ENCODE data around the gene NR2F6. TPM values are rescaled to one million over a fixed set of nuclear protein-coding genes. Genes with fewer than 3 reads are reported as not detected.

Gene NR2F6
- total and polyA plus RNA-seq, 2 experiments from 2014 or later = 64.0 to 209 TPM

GRCh38 chr19:17183858-17184321 is 61.8 kb downstream of the NR2F6 start (continued):
- TF ChIP-seq ZNF462 (CRISPR knock-in tag; IDR thresholded peaks at IDR 0.05) (no peak), ZNF331 (CRISPR knock-in tag; IDR thresholded peaks at IDR 0.05; ENCODE audit: low read depth) (no peak), ETS1 (IDR thresholded peaks at IDR 0.05) (no peak), POLR2AphosphoS5 (IDR thresholded peaks at IDR 0.05; ENCODE audit: low read depth) (no peak), STAT1 (IDR thresholded peaks at IDR 0.05; ENCODE audit: unreplicated experiment) (no peak), EZH2 (IDR thresholded peaks at IDR 0.05; ENCODE audit: low read depth, unreplicated experiment) (no peak), CTCF (conservative IDR thresholded peaks at IDR 0.05; ENCODE audit: low read depth in 2 of 2) (no peak), CREB1 (CRISPR knock-in tag; IDR thresholded peaks at IDR 0.05; ENCODE audit: low read depth) (no peak), ZNF114 (CRISPR knock-in tag; IDR thresholded peaks at IDR 0.05) (no peak)

Measured in GM23338 (cell line).